ENCODE data around the gene DOC2A. TPM values are rescaled to one million over a fixed set of nuclear protein-coding genes. Genes with fewer than 3 reads are reported as not detected.

DOC2A gene
- total and polyA plus RNA-seq, 9 of the 15 experiments (the other 6 are each of a cell fraction or from before 2014, with no cell fraction given), result 0.03 to 0.38 (median 0.28) TPM; not detected in 1

DNA sequence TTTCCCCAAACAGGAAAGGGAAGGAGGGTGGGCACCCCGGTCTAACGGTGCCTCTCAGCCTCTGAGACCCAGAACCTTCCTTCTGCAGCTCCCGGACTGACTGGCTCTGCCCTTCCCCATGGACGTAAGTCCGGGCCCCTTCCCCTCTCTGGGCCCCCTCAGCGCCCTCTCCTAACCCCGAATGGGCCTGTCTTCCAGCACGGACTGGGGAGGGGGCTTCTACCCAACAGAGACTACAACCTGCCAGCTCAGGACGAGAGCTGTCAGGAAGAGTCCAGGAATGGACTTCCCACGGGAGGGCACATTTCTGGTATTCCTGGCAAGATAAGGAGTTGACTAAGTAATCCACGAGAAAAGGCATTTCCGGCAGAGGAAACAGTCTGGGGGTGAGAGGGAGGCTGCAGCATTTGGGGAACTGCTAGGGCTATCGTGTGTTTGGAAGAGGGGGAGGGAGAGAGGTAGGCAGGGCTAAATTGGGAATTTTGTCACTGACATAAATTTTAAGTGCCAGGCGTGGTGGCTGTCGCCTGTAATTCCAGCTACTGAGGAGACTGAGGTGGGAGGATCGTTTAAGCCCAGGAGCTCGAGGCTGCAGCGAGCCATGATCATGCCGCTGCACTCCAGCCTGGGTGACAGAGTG is 42.7 kb upstream of the DOC2A start:
- CTCF ChIA-PET (ENCODE audit: low intra/inter-chr PET ratio), result no interaction called here
- TSS peak; percentile 78 for BruUV-seq (replicated peaks)
- Histone ChIP-seq H3K9me3 (replicated peaks; ENCODE audit: control insufficient read depth, insufficient read depth, low read depth, low read length) (no peaks in the 10 kb centered on the region), H2AFZ (ENCODE audit: low read depth, low read length) (peak overlapping the region; percentile 95), H3K79me2 (ENCODE audit: control insufficient read depth, insufficient read depth, low read length) (peaks cover 14% of the 10 kb centered on the region; the same call in 2 of the 3 replicates), H3K4me2 (ENCODE audit: insufficient read depth, low read length) (peak overlapping the region; percentile 83), H3K4me3 (peak overlapping the region; percentile 56), H3K4me1 (replicated peaks in 1 of 2; ENCODE audit: control insufficient read depth in 2 of 2, insufficient read depth in 2 of 2, low read length in 2 of 2) (peaks cover 19 to 32% of the 10 kb centered on the region in 2 experiments), H3K9me1 (ENCODE audit: control insufficient read depth, insufficient read depth, low read length) (no peaks in the 10 kb centered on the region), H3K36me3 (ENCODE audit: control insufficient read depth, insufficient read depth, low read length) (0 out of 3 replicates have a peak, but pooled peaks cover 5% of the 10 kb centered on the region), H3K9ac (ENCODE audit: insufficient read depth in 1 of 2, low read depth in 2 of 2, low read length in 2 of 2) (peak overlapping the region; percentile 44 to 87), H3K27ac (ENCODE audit: extremely low read depth, low read depth, low read length) (peak overlapping the region; percentile 56), H4K20me1 (replicated peaks; ENCODE audit: control insufficient read depth, insufficient read depth, low read length) (peaks cover 4% of the 10 kb centered on the region; the same call in 1 of the 2 replicates), H3K27me3 (ENCODE audit: control insufficient read depth in 2 of 2, insufficient read depth in 2 of 2, low read length in 2 of 2) (no peaks in the 10 kb centered on the region)
- intact Hi-C loops (cut with micrococcal nuclease), result no loop called here
- peak; percentile 7; the same call in 1 of the 3 replicates for ATAC-seq
- FAIRE-seq, result peak; percentile 60
- WGBS (ENCODE audit: insufficient coverage, low coverage, missing lambda C conversion rate), result 8% methylated on average over 17 of the region's 19 CpGs
- in situ Hi-C loops (cut with MboI), result no loop called here
- POLR2A ChIA-PET, result interaction anchor here (0.6 to 1.5 kb wide), 10 partner anchors 12 to 943 kb away, joined by 3 to 13 read pairs (median 3); partner anchors contain the start of genes ALDOA and PPP4C
- DNase-seq (ENCODE audit: extremely low read depth in 1 of 4, low spot score in 3 of 4), result peak in 1 of 4 experiments; percentile 27
- TF ChIP-seq, protein P1, sequence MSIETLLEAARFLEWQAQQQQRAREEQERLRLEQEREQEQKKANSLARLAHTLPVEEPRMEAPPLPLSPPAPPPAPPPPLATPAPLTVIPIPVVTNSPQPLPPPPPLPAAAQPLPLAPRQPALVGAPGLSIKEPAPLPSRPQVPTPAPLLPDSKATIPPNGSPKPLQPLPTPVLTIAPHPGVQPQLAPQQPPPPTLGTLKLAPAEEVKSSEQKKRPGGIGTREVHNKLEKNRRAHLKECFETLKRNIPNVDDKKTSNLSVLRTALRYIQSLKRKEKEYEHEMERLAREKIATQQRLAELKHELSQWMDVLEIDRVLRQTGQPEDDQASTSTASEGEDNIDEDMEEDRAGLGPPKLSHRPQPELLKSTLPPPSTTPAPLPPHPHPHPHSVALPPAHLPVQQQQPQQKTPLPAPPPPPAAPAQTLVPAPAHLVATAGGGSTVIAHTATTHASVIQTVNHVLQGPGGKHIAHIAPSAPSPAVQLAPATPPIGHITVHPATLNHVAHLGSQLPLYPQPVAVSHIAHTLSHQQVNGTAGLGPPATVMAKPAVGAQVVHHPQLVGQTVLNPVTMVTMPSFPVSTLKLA (conservative IDR thresholded peaks at IDR 0.05), result peak in 1 of 2 experiments; percentile 2; a peak in 1 of 4 replicates
- TF ChIP-seq DNMT1 (IDR thresholded peaks at IDR 0.05) (no peak), ZNF253 (CRISPR knock-in tag; conservative IDR thresholded peaks at IDR 0.05) (no peak), NRF1 (conservative IDR thresholded peaks at IDR 0.05 in 1 of 2, IDR thresholded peaks at IDR 0.05 in 1 of 2) (no peak), ZBTB1 (CRISPR knock-in tag; IDR thresholded peaks at IDR 0.05; ENCODE audit: borderline replicate concordance, low read depth) (no peak), ARID1B (IDR thresholded peaks at IDR 0.05) (peak; percentile 33; the same call in 1 of the 2 replicates), NFE2 (IDR thresholded peaks at IDR 0.05; ENCODE audit: low read depth) (no peak), ZC3H8 (IDR thresholded peaks at IDR 0.05) (no peak), TAF7 (tag; IDR thresholded peaks at IDR 0.05) (0 out of 2 replicates have a peak, but pooled peaks have one; percentile 17)
- TF ChIP-seq, protein P2, sequence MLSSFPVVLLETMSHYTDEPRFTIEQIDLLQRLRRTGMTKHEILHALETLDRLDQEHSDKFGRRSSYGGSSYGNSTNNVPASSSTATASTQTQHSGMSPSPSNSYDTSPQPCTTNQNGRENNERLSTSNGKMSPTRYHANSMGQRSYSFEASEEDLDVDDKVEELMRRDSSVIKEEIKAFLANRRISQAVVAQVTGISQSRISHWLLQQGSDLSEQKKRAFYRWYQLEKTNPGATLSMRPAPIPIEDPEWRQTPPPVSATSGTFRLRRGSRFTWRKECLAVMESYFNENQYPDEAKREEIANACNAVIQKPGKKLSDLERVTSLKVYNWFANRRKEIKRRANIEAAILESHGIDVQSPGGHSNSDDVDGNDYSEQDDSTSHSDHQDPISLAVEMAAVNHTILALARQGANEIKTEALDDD (IDR thresholded peaks at IDR 0.05), result 0 out of 2 replicates have a peak, but pooled peaks have one; percentile 21
- TF ChIP-seq, protein P3, sequence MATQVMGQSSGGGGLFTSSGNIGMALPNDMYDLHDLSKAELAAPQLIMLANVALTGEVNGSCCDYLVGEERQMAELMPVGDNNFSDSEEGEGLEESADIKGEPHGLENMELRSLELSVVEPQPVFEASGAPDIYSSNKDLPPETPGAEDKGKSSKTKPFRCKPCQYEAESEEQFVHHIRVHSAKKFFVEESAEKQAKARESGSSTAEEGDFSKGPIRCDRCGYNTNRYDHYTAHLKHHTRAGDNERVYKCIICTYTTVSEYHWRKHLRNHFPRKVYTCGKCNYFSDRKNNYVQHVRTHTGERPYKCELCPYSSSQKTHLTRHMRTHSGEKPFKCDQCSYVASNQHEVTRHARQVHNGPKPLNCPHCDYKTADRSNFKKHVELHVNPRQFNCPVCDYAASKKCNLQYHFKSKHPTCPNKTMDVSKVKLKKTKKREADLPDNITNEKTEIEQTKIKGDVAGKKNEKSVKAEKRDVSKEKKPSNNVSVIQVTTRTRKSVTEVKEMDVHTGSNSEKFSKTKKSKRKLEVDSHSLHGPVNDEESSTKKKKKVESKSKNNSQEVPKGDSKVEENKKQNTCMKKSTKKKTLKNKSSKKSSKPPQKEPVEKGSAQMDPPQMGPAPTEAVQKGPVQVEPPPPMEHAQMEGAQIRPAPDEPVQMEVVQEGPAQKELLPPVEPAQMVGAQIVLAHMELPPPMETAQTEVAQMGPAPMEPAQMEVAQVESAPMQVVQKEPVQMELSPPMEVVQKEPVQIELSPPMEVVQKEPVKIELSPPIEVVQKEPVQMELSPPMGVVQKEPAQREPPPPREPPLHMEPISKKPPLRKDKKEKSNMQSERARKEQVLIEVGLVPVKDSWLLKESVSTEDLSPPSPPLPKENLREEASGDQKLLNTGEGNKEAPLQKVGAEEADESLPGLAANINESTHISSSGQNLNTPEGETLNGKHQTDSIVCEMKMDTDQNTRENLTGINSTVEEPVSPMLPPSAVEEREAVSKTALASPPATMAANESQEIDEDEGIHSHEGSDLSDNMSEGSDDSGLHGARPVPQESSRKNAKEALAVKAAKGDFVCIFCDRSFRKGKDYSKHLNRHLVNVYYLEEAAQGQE (IDR thresholded peaks at IDR 0.05; ENCODE audit: borderline replicate concordance), result no peak
- TF ChIP-seq, protein P3 (CRISPR knock-in tag; IDR thresholded peaks at IDR 0.05; ENCODE audit: low read depth), result no peak
